ENCODE measurements around the gene SYNJ1.
"Not testable (repeated sequence)": the region's sequence is repeated elsewhere in the genome, so short reads cannot be mapped to it uniquely, and the experiment has no call there.

SYNJ1 gene

GRCh38 chr21:32698971-32699693 lies 28.7 kb downstream of the SYNJ1 start:
- no peak for DNase-seq (ENCODE audit: low read depth in 2 of 2, low spot score in 1 of 2)

GRCh38 chr21:32698286-32698685 lies 29.5 kb downstream of the SYNJ1 start:
- no peak for DNase-seq (ENCODE audit: low read depth in 2 of 2, low spot score in 1 of 2)

GRCh38 chr21:32695482-32695881 lies 32.3 kb downstream of the SYNJ1 start:
- DNase-seq (ENCODE audit: low read depth in 2 of 2, low spot score in 1 of 2): not testable (repeated sequence)

- DNase-seq (ENCODE audit: low read depth in 2 of 2, low spot score in 1 of 2): no peak
Observed at GRCh38 chr21:32693581-32693980, 34.2 kb downstream of the SYNJ1 start.

- DNase-seq (ENCODE audit: low read depth in 2 of 2, low spot score in 1 of 2): no peak
Observed at GRCh38 chr21:32690085-32690484, 37.7 kb downstream of the SYNJ1 start.

- DNase-seq (ENCODE audit: low read depth in 2 of 2, low spot score in 1 of 2): no peak
Observed at GRCh38 chr21:32687643-32688345, 40.0 kb downstream of the SYNJ1 start.

GRCh38 chr21:32682696-32683474 lies 44.9 kb downstream of the SYNJ1 start:
- no peak for DNase-seq (ENCODE audit: low read depth in 2 of 2, low spot score in 1 of 2)

GRCh38 chr21:32674731-32675130 lies 53.1 kb downstream of the SYNJ1 start:
- DNase-seq (ENCODE audit: low read depth in 2 of 2, low spot score in 1 of 2): no peak

- DNase-seq (ENCODE audit: low read depth in 2 of 2, low spot score in 1 of 2): no peak
Observed at GRCh38 chr21:32674038-32674437, 53.8 kb downstream of the SYNJ1 start.

GRCh38 chr21:32666258-32666657 lies 61.6 kb downstream of the SYNJ1 start:
- DNase-seq (ENCODE audit: low read depth in 2 of 2, low spot score in 1 of 2): no peak

GRCh38 chr21:32664095-32664494 lies 63.7 kb downstream of the SYNJ1 start:
- not testable (repeated sequence) for DNase-seq (ENCODE audit: low read depth in 2 of 2, low spot score in 1 of 2)

GRCh38 chr21:32661981-32662380 lies 65.8 kb downstream of the SYNJ1 start:
- not testable (repeated sequence) for DNase-seq (ENCODE audit: low read depth in 2 of 2, low spot score in 1 of 2)

GRCh38 chr21:32661026-32661782 lies 66.6 kb downstream of the SYNJ1 start:
- DNase-seq (ENCODE audit: low read depth in 2 of 2, low spot score in 1 of 2): not testable (repeated sequence)

- DNase-seq (ENCODE audit: low read depth in 2 of 2, low spot score in 1 of 2): no peak
Observed at GRCh38 chr21:32658524-32658923, 69.3 kb downstream of the SYNJ1 start.

GRCh38 chr21:32653326-32653901 lies 74.4 kb downstream of the SYNJ1 start:
- DNase-seq (ENCODE audit: low read depth in 2 of 2, low spot score in 1 of 2): no peak

- DNase-seq (ENCODE audit: low read depth in 2 of 2, low spot score in 1 of 2): no peak
Observed at GRCh38 chr21:32648165-32648564, 79.6 kb downstream of the SYNJ1 start.

- no peak for DNase-seq (ENCODE audit: low read depth in 2 of 2, low spot score in 1 of 2)
Observed at GRCh38 chr21:32645261-32646182, 82.3 kb downstream of the SYNJ1 start.

- no peak for DNase-seq (ENCODE audit: low read depth in 2 of 2, low spot score in 1 of 2)
Observed at GRCh38 chr21:32641710-32642698, 85.8 kb downstream of the SYNJ1 start.
